ENCODE results near the gene RERG.

GRCh38 chr12:15230137-15230536 is 8.9 kb upstream of the RERG start:
- TF ChIP-seq, protein P1, sequence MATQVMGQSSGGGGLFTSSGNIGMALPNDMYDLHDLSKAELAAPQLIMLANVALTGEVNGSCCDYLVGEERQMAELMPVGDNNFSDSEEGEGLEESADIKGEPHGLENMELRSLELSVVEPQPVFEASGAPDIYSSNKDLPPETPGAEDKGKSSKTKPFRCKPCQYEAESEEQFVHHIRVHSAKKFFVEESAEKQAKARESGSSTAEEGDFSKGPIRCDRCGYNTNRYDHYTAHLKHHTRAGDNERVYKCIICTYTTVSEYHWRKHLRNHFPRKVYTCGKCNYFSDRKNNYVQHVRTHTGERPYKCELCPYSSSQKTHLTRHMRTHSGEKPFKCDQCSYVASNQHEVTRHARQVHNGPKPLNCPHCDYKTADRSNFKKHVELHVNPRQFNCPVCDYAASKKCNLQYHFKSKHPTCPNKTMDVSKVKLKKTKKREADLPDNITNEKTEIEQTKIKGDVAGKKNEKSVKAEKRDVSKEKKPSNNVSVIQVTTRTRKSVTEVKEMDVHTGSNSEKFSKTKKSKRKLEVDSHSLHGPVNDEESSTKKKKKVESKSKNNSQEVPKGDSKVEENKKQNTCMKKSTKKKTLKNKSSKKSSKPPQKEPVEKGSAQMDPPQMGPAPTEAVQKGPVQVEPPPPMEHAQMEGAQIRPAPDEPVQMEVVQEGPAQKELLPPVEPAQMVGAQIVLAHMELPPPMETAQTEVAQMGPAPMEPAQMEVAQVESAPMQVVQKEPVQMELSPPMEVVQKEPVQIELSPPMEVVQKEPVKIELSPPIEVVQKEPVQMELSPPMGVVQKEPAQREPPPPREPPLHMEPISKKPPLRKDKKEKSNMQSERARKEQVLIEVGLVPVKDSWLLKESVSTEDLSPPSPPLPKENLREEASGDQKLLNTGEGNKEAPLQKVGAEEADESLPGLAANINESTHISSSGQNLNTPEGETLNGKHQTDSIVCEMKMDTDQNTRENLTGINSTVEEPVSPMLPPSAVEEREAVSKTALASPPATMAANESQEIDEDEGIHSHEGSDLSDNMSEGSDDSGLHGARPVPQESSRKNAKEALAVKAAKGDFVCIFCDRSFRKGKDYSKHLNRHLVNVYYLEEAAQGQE (IDR thresholded peaks at IDR 0.05; ENCODE audit: low read depth) = no peak
- TF ChIP-seq RAD21 (IDR thresholded peaks at IDR 0.05; ENCODE audit: low read depth) = no peak
- TF ChIP-seq, protein P2, sequence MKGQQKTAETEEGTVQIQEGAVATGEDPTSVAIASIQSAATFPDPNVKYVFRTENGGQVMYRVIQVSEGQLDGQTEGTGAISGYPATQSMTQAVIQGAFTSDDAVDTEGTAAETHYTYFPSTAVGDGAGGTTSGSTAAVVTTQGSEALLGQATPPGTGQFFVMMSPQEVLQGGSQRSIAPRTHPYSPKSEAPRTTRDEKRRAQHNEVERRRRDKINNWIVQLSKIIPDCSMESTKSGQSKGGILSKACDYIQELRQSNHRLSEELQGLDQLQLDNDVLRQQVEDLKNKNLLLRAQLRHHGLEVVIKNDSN (IDR thresholded peaks at IDR 0.05) = no peak
- TF ChIP-seq YY1 (IDR thresholded peaks at IDR 0.05; ENCODE audit: low read depth) = no peak
- no peak for TF ChIP-seq NFIC (IDR thresholded peaks at IDR 0.05)
- TF ChIP-seq CEBPB (IDR thresholded peaks at IDR 0.05) = no peak
- no peak for TF ChIP-seq EP300 (IDR thresholded peaks at IDR 0.05; ENCODE audit: borderline replicate concordance)
